Measurements from ENCODE around the gene TGFBR3.

Gene TGFBR3

GRCh38 chr1:91724644-91725043 lies 161.3 kb downstream of the TGFBR3 start:
- Histone ChIP-seq H3K27me3 (peaks cover 6% of the 10 kb centered on the region), H3K4me3 (ENCODE audit: low read depth in 1 of 2, low read length in 1 of 2) (no peak overlapping the region), H3K27ac (no peak overlapping the region)

GRCh38 chr1:91724231-91724630 lies 161.7 kb downstream of the TGFBR3 start:
- Histone ChIP-seq H3K27ac (no peak overlapping the region), H3K9me3 (no peaks in the 10 kb centered on the region), H3K36me3 (no peaks in the 10 kb centered on the region), H3K4me1 (ENCODE audit: control insufficient read depth in 1 of 2, insufficient read depth in 1 of 2, low read depth in 1 of 2, low read length in 1 of 2) (no peaks in the 10 kb centered on the region), H3K27me3 (peaks cover 6% of the 10 kb centered on the region), H3K4me3 (ENCODE audit: low read depth in 1 of 2, low read length in 1 of 2) (no peak overlapping the region)
- TF ChIP-seq CTCF (IDR thresholded peaks at IDR 0.05), result no peak

More at GRCh38 chr1:91724644-91725043, 161.3 kb downstream of the TGFBR3 start:
- no peak for TF ChIP-seq CTCF (IDR thresholded peaks at IDR 0.05)
- Histone ChIP-seq H3K4me1 (ENCODE audit: control insufficient read depth in 1 of 2, insufficient read depth in 1 of 2, low read depth in 1 of 2, low read length in 1 of 2) (no peaks in the 10 kb centered on the region), H3K36me3 (no peaks in the 10 kb centered on the region), H3K9me3 (no peaks in the 10 kb centered on the region)

- Histone ChIP-seq H3K27me3 (no peaks in the 10 kb centered on the region), H3K27ac (no peak overlapping the region), H3K9me3 (no peaks in the 10 kb centered on the region), H3K36me3 (no peaks in the 10 kb centered on the region), H3K4me1 (ENCODE audit: control insufficient read depth in 1 of 2, insufficient read depth in 1 of 2, low read depth in 1 of 2, low read length in 1 of 2) (no peaks in the 10 kb centered on the region), H3K4me3 (ENCODE audit: low read depth in 1 of 2, low read length in 1 of 2) (no peak overlapping the region)
- TF ChIP-seq CTCF (IDR thresholded peaks at IDR 0.05), result no peak
Measured at GRCh38 chr1:91720044-91720443, 165.9 kb downstream of the TGFBR3 start.

- TF ChIP-seq CTCF (IDR thresholded peaks at IDR 0.05), result no peak
- Histone ChIP-seq H3K9me3 (no peaks in the 10 kb centered on the region), H3K36me3 (no peaks in the 10 kb centered on the region), H3K27ac (no peak overlapping the region), H3K27me3 (no peaks in the 10 kb centered on the region), H3K4me3 (ENCODE audit: low read depth in 1 of 2, low read length in 1 of 2) (no peak overlapping the region), H3K4me1 (ENCODE audit: control insufficient read depth in 1 of 2, insufficient read depth in 1 of 2, low read depth in 1 of 2, low read length in 1 of 2) (no peaks in the 10 kb centered on the region)
Measured at GRCh38 chr1:91718877-91719276, 167.1 kb downstream of the TGFBR3 start.

- H3K36me3 ChIP-seq, result no peaks in the 10 kb centered on the region
- H3K27ac ChIP-seq, result no peak overlapping the region
- H3K4me1 ChIP-seq (ENCODE audit: control insufficient read depth in 1 of 2, insufficient read depth in 1 of 2, low read depth in 1 of 2, low read length in 1 of 2), result peaks cover 3% of the 10 kb centered on the region in 2 experiments
- H3K4me3 ChIP-seq (ENCODE audit: low read depth in 1 of 2, low read length in 1 of 2), result no peak overlapping the region
- TF ChIP-seq CTCF (IDR thresholded peaks at IDR 0.05), result no peak
- H3K9me3 ChIP-seq, result no peaks in the 10 kb centered on the region
- no peaks in the 10 kb centered on the region for H3K27me3 ChIP-seq
Measured at GRCh38 chr1:91718368-91718767, 167.6 kb downstream of the TGFBR3 start.

- Histone ChIP-seq H3K27me3 (no peaks in the 10 kb centered on the region), H3K36me3 (no peaks in the 10 kb centered on the region), H3K9me3 (no peaks in the 10 kb centered on the region), H3K27ac (no peak overlapping the region), H3K4me3 (ENCODE audit: low read depth in 1 of 2, low read length in 1 of 2) (no peak overlapping the region), H3K4me1 (ENCODE audit: control insufficient read depth in 1 of 2, insufficient read depth in 1 of 2, low read depth in 1 of 2, low read length in 1 of 2) (peaks cover 4 to 8% of the 10 kb centered on the region in 2 experiments)
- TF ChIP-seq CTCF (IDR thresholded peaks at IDR 0.05), result no peak
Measured at GRCh38 chr1:91717839-91718238, 168.1 kb downstream of the TGFBR3 start.
